WERI-Rb-1 (cell line): ENCODE data around the gene MAN2B1.

Experiments
- DNase-seq: peaks from one replicate; pipeline ENCODE4 v3.0.0-alpha.2; 2020
- H3K27ac ChIP-seq: fragments of 250-450 bp; sonication (Bioruptor Pico); 2 replicates; pipeline ENCODE4 v1.5.1; 2020; ENCODE audit warnings: mild to moderate bottlenecking, moderate library complexity
- H3K27me3 ChIP-seq: fragments of 250-450 bp; sonication (Bioruptor Pico); 2 replicates; pipeline ENCODE4 v1.5.1; 2021; ENCODE audit warnings: mild to moderate bottlenecking, low read depth, moderate library complexity; ENCODE audit not compliant: insufficient read depth, severe bottlenecking
- H3K36me3 ChIP-seq: fragments of 250-450 bp; sonication (Bioruptor Pico); 2 replicates; pipeline ENCODE4 v1.5.1; 2020; ENCODE audit warnings: mild to moderate bottlenecking, moderate library complexity
- H3K4me3 ChIP-seq: 2 replicates; pipeline ENCODE4 v1.5.1; 2011; ENCODE audit warnings: low read depth, mild to moderate bottlenecking, control low read depth, low read length
- H3K9me3 ChIP-seq: fragments of 250-450 bp; sonication (Bioruptor Pico); 2 replicates; pipeline ENCODE4 v1.5.1; 2021; ENCODE audit warnings: mild to moderate bottlenecking, moderate library complexity; ENCODE audit not compliant: severe bottlenecking
- CTCF ChIP-seq: IDR thresholded peaks from 2 replicates; pipeline ENCODE4 v1.5.1; 2011; ENCODE audit warnings: low read depth, mild to moderate bottlenecking, control low read depth, inconsistent platforms, low read length

The MAN2B1 gene

GRCh38 chr19:12660980-12661379, 5.6 kb downstream of the MAN2B1 start:
- no peak for TF ChIP-seq CTCF
- peaks cover 48% of the 10 kb centered on the region for H3K36me3 ChIP-seq
- H3K27ac ChIP-seq: no peak overlapping the region
- no peaks in the 10 kb centered on the region for H3K27me3 ChIP-seq
- DNase-seq: no peak
- H3K9me3 ChIP-seq: no peaks in the 10 kb centered on the region
- no peak overlapping the region for H3K4me3 ChIP-seq

DNA sequence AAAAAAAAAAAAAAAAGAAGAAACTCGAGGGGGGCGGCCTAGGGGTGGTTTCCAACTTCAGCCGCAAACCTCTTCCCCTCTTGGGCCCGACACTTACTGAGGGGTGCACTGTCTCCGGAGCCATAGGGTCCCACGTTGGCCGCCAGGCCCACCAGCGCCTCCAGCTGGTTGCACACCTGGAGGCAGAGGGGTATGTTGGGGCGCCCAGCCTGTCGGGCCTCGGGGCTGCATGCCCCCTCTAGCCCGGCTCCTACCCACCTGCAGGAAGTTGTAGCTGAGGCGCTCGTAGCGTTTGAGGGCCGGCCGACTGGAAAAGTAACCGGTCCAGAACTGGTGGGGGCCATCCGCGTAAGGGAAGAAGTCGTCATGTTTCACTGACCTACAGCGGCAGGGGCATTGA, 8.6 kb downstream of the MAN2B1 start:
- Histone ChIP-seq H3K4me3 (no peak overlapping the region), H3K27me3 (no peaks in the 10 kb centered on the region), H3K27ac (no peak overlapping the region), H3K36me3 (peaks cover 37% of the 10 kb centered on the region), H3K9me3 (no peaks in the 10 kb centered on the region)
- DNase-seq: no peak
- peak; percentile 25; the same call in 1 of the 2 replicates for TF ChIP-seq CTCF

DNA sequence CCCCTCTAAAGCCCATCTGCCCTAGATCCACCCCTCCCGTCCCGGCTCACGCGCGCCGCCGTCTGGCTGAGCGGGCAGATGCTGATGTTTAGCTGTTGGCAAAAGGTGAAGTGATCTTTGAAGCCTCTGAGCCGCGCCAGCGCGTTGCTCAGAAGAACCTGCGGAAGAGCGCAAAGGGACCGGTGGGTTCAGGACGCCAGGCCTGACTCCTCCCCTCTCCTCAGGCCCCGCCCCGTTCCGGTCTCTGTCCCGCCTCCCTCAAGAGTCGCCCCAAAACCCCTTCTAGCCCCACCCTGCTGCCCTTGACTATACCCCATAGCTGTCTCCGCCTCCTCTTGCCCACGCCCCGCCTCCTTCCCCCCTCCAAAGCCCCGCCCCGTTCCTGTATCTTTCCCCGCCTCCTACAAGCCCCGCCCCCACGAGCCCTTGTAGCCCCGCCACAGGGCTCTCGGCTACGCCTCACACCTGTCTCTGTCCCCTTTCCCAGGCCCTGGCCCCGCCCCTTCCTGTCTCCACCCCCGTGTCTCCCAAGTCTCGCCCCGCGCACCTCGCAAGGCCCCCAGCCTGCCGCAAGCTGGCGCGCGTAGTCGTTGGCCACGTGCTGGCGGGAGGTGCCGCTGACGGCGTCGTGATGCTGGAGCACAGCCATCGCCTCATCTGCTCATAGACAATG, 9.5 kb downstream of the MAN2B1 start:
- Histone ChIP-seq H3K4me3 (no peak overlapping the region), H3K36me3 (peaks cover 28% of the 10 kb centered on the region), H3K9me3 (no peaks in the 10 kb centered on the region), H3K27ac (no peak overlapping the region), H3K27me3 (no peaks in the 10 kb centered on the region)
- TF ChIP-seq CTCF: no peak
- peak; percentile 39 for DNase-seq

DNA sequence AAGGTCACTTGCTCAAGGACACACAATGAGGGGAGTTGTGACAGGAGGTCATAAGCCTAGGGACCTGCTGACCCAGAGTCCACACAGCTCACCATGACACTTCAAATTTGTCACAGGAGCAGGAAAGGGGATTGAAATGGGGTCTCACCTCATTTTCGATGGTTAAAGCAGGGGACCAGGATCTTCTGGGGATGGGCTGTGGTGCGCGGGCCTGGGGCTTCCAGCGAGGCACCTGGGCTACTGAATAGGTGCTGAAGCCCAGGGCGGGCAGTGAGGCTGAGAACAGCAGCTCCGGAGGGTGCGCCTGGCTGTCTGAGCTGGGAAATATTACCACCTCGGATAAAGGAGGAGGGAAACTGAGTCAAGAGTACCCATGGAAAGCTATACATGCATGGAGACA, 11.0 kb downstream of the MAN2B1 start:
- Histone ChIP-seq H3K4me3 (no peak overlapping the region), H3K9me3 (no peaks in the 10 kb centered on the region), H3K27me3 (no peaks in the 10 kb centered on the region), H3K36me3 (peaks cover 17% of the 10 kb centered on the region), H3K27ac (no peak overlapping the region)
- DNase-seq: no peak
- TF ChIP-seq CTCF: no peak

GRCh38 chr19:12652219-12652618, 14.3 kb downstream of the MAN2B1 start:
- no peak for DNase-seq
- Histone ChIP-seq H3K4me3 (no peak overlapping the region), H3K27me3 (no peaks in the 10 kb centered on the region), H3K9me3 (no peaks in the 10 kb centered on the region), H3K36me3 (peaks cover 10% of the 10 kb centered on the region), H3K27ac (no peak overlapping the region)
- TF ChIP-seq CTCF: no peak

DNA sequence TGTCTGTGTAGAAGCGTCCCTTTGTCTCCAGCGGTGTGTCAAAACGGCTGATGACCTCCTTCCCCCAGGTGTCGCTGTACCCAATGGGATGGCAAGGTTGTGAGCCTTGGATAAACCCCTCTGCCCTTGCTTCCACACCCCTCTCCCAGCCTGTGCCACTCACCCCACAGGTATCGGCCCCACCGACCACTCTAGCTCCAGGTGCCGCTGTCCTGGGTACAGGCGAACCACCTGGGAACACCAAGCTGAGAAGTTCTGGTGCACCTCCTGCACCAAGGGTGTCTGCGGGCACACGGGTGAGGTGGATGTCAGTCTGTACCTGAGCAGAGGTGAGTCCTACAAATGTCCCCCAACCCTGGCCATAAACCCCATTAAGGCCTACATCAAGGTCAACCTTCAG, 16.6 kb downstream of the MAN2B1 start:
- Histone ChIP-seq H3K36me3 (no peaks in the 10 kb centered on the region; the same call in 1 of the 2 replicates), H3K27me3 (no peaks in the 10 kb centered on the region), H3K27ac (no peak overlapping the region), H3K9me3 (no peaks in the 10 kb centered on the region), H3K4me3 (no peak overlapping the region)
- no peak for DNase-seq
- TF ChIP-seq CTCF: no peak
